Measurements from ENCODE around the gene NPLOC4. TPM values are rescaled to one million over a fixed set of nuclear protein-coding genes. Genes with fewer than 3 reads are reported as not detected.

NPLOC4 gene
- polyA plus RNA-seq, 1 experiment, result 108 TPM

GRCh38 chr17:81556175-81556691 is 80.7 kb downstream of the NPLOC4 start:
- H3K4me3 ChIP-seq (ENCODE audit: low read depth, low read length), result no peak overlapping the region
- ChIA-PET CTCF (interaction anchor here (1.3 to 2.9 kb wide), 2 partner anchors 10 to 45 kb away, joined by 12 to 16 read pairs; no protein-coding TSS in a partner anchor), POLR2A (interaction anchor here (0.6 to 0.9 kb wide), 3 partner anchors 11 to 39 kb away, joined by 3 to 6 read pairs (median 5); no protein-coding TSS in a partner anchor)
- H3K36me3 ChIP-seq (ENCODE audit: control insufficient read depth, insufficient read depth, low read length), result peaks cover 24% of the 10 kb centered on the region
- TF ChIP-seq CTCF (IDR thresholded peaks at IDR 0.05; ENCODE audit: insufficient read depth, low read depth, low read length), result no peak
- DNase-seq (ENCODE audit: low read depth), result no peak
- H3K27me3 ChIP-seq (ENCODE audit: control insufficient read depth, insufficient read depth, low read length), result no peaks in the 10 kb centered on the region

GRCh38 chr17:81553616-81554181 is 83.2 kb downstream of the NPLOC4 start:
- peak; percentile 76 for DNase-seq (ENCODE audit: low read depth)
- Histone ChIP-seq H3K27me3 (ENCODE audit: control insufficient read depth, insufficient read depth, low read length) (no peaks in the 10 kb centered on the region), H3K4me3 (ENCODE audit: low read depth, low read length) (peak overlapping the region; percentile 95), H3K36me3 (ENCODE audit: control insufficient read depth, insufficient read depth, low read length) (peaks cover 21% of the 10 kb centered on the region)
- ChIA-PET POLR2A (no interaction called here), CTCF (interaction anchor here (5.2 kb wide), 1 partner anchor 47 kb away, joined by 35 read pairs; no protein-coding TSS in a partner anchor)
- no peak for TF ChIP-seq CTCF (IDR thresholded peaks at IDR 0.05; ENCODE audit: insufficient read depth, low read depth, low read length)

- ChIA-PET POLR2A (no interaction called here), CTCF (interaction anchor here (1.4 to 5.2 kb wide), 2 partner anchors 11 to 47 kb away, joined by 4 to 35 read pairs; no protein-coding TSS in a partner anchor)
- no peak for DNase-seq (ENCODE audit: low read depth)
- TF ChIP-seq CTCF (IDR thresholded peaks at IDR 0.05; ENCODE audit: insufficient read depth, low read depth, low read length), result peak; percentile 11; the same call in 1 of the 2 replicates
- H3K36me3 ChIP-seq (ENCODE audit: control insufficient read depth, insufficient read depth, low read length), result peaks cover 19% of the 10 kb centered on the region
- no peaks in the 10 kb centered on the region for H3K27me3 ChIP-seq (ENCODE audit: control insufficient read depth, insufficient read depth, low read length)
- peak overlapping the region; percentile 95 for H3K4me3 ChIP-seq (ENCODE audit: low read depth, low read length)
Observed at GRCh38 chr17:81553018-81553615, 83.8 kb downstream of the NPLOC4 start.

- Histone ChIP-seq H3K36me3 (ENCODE audit: control insufficient read depth, insufficient read depth, low read length) (peaks cover 18% of the 10 kb centered on the region), H3K4me3 (ENCODE audit: low read depth, low read length) (peak within 1 kb of the TSS; percentile 95), H3K27me3 (ENCODE audit: control insufficient read depth, insufficient read depth, low read length) (no peaks in the 10 kb centered on the region)
- ChIA-PET POLR2A (no interaction called here), CTCF (interaction anchor here (0.6 to 5.2 kb wide), 5 partner anchors 10 to 318 kb away, joined by 3 to 35 read pairs (median 4); partner anchors contain the start of gene ARHGDIA)
- DNase-seq (ENCODE audit: low read depth), result no peak
- no peak for TF ChIP-seq CTCF (IDR thresholded peaks at IDR 0.05; ENCODE audit: insufficient read depth, low read depth, low read length)
Observed at GRCh38 chr17:81552244-81553017, 84.5 kb downstream of the NPLOC4 start, which contains the start of gene FAAP100. TSS of gene FAAP100 (minus strand) at chr17:81552353. CDS start at chr17:81552330, 23 bp downstream.
